SK-N-SH treated with all-trans-retinoic acid at 6 μM for 48 hours (cell line): ENCODE results near the gene ADGRD2.

ENCODE experiments used
- ATAC-seq: fragments of 200-7000 bp; cut with Tn5 transposase; 3 replicates; pipeline ENCODE4 v1.9.1; 2020; ENCODE audit warnings: mild to moderate bottlenecking, moderate library complexity
- ARNTL ChIP-seq: fragments of 450-650 bp; formaldehyde crosslinking; IDR thresholded peaks from 2 replicates; pipeline ENCODE4 v1.5.0; 2020; ENCODE audit warnings: low read depth, mild to moderate bottlenecking, moderate library complexity, borderline replicate concordance
- CSDC2 ChIP-seq: fragments of 250-450 bp; sonication (Bioruptor Pico); IDR thresholded peaks from 2 replicates; pipeline ENCODE4 v1.5.0; 2020; ENCODE audit warnings: mild to moderate bottlenecking, moderate library complexity
- ESRRG ChIP-seq: fragments of 250-450 bp; sonication (Bioruptor Pico); IDR thresholded peaks from 2 replicates; pipeline ENCODE4 v1.6.1; 2021; ENCODE audit warnings: mild to moderate bottlenecking
- GLIS3 ChIP-seq: fragments of 250-450 bp; sonication (Bioruptor Pico); IDR thresholded peaks from 2 replicates; pipeline ENCODE4 v1.5.0; 2020; ENCODE audit warnings: mild to moderate bottlenecking, moderate library complexity
- ISL1 ChIP-seq: fragments of 250-450 bp; sonication (Bioruptor Pico); IDR thresholded peaks from 2 replicates; pipeline ENCODE4 v2.1.2; 2022; ENCODE audit warnings: mild to moderate bottlenecking, moderate library complexity
- OSR1 ChIP-seq: fragments of 250-450 bp; sonication (Bioruptor Pico); IDR thresholded peaks from 2 replicates; pipeline ENCODE4 v1.8.0; 2022; ENCODE audit warnings: moderate library complexity, mild to moderate bottlenecking, inconsistent platforms
- PPARA ChIP-seq: fragments of 250-450 bp; sonication (Bioruptor Pico); IDR thresholded peaks from 2 replicates; pipeline ENCODE4 v1.5.0; 2020; ENCODE audit warnings: mild to moderate bottlenecking, borderline replicate concordance
- SNAI2 ChIP-seq: fragments of 250-450 bp; sonication (Bioruptor Pico); IDR thresholded peaks from 2 replicates; pipeline ENCODE4 v1.5.0; 2020; ENCODE audit warnings: mild to moderate bottlenecking, moderate library complexity
- TCF4 ChIP-seq: fragments of 250-450 bp; sonication (Bioruptor Pico); IDR thresholded peaks from 2 replicates; pipeline ENCODE4 v1.8.0; 2021; ENCODE audit warnings: mild to moderate bottlenecking, moderate library complexity, borderline replicate concordance
- ZC3H10 ChIP-seq: fragments of 250-450 bp; sonication (Bioruptor Pico); IDR thresholded peaks from 2 replicates; pipeline ENCODE4 v1.5.1; 2021; ENCODE audit warnings: mild to moderate bottlenecking, moderate library complexity
- ZFP3 ChIP-seq: fragments of 250-450 bp; sonication (Bioruptor Pico); IDR thresholded peaks from 2 replicates; pipeline ENCODE4 v1.5.0; 2020; ENCODE audit warnings: mild to moderate bottlenecking, moderate library complexity
- ZFP30 ChIP-seq: fragments of 450-650 bp; formaldehyde crosslinking; IDR thresholded peaks from 2 replicates; pipeline ENCODE4 v1.5.0; 2022; ENCODE audit warnings: mild to moderate bottlenecking, moderate library complexity
- ZNF565 ChIP-seq: fragments of 450-650 bp; formaldehyde crosslinking; conservative IDR thresholded peaks from 2 replicates; pipeline ENCODE4 v1.5.0; 2020; ENCODE audit warnings: low read depth, mild to moderate bottlenecking, moderate library complexity
- ZNF70 ChIP-seq: fragments of 450-650 bp; formaldehyde crosslinking; IDR thresholded peaks from 2 replicates; pipeline ENCODE4 v1.5.0; 2020; ENCODE audit warnings: mild to moderate bottlenecking, moderate library complexity
- ZNF8 ChIP-seq: fragments of 450-650 bp; formaldehyde crosslinking; IDR thresholded peaks from 2 replicates; pipeline ENCODE4 v1.5.0; 2020; ENCODE audit warnings: mild to moderate bottlenecking, moderate library complexity
- TF ChIP-seq, protein P1 (sequence below): fragments of 250-450 bp; sonication (Bioruptor Pico); IDR thresholded peaks from 2 replicates; pipeline ENCODE4 v1.8.0; 2020; ENCODE audit warnings: mild to moderate bottlenecking, moderate library complexity, borderline replicate concordance
- TF ChIP-seq, protein P2 (sequence below): fragments of 250-450 bp; sonication (Bioruptor Pico); IDR thresholded peaks from 2 replicates; pipeline ENCODE4 v1.8.0; 2021; ENCODE audit warnings: low read depth, mild to moderate bottlenecking, moderate library complexity, borderline replicate concordance
- TF ChIP-seq, protein P3 (sequence below): fragments of 250-450 bp; sonication (Bioruptor Pico); IDR thresholded peaks from 2 replicates; pipeline ENCODE4 v1.5.0; 2020; ENCODE audit warnings: mild to moderate bottlenecking, moderate library complexity
- TF ChIP-seq, protein P4 (sequence below): fragments of 250-450 bp; sonication (Bioruptor Pico); IDR thresholded peaks from 2 replicates; pipeline ENCODE4 v1.5.1; 2021; ENCODE audit warnings: mild to moderate bottlenecking, moderate library complexity

Gene ADGRD2

DNA sequence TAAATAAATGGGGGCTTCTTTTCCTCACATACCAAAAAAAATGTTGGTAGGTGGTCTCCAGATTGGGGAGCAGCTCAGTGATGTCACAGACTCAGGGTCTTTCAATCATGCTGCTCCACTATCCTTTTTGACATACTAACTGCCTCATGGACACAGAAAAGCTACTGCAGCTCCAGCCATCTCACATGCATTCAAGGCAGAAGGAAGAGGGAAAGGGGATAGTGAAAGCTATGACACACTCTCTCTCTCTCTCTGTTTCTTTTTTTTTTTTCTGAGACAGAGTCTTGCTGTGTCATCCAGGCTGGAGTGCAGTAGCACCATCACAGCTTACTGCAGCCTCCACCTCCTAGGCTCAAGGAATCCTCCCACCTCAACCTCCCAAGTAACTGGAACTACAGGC is 7.9 kb upstream of the ADGRD2 start (continued):
- TF ChIP-seq, protein P1, sequence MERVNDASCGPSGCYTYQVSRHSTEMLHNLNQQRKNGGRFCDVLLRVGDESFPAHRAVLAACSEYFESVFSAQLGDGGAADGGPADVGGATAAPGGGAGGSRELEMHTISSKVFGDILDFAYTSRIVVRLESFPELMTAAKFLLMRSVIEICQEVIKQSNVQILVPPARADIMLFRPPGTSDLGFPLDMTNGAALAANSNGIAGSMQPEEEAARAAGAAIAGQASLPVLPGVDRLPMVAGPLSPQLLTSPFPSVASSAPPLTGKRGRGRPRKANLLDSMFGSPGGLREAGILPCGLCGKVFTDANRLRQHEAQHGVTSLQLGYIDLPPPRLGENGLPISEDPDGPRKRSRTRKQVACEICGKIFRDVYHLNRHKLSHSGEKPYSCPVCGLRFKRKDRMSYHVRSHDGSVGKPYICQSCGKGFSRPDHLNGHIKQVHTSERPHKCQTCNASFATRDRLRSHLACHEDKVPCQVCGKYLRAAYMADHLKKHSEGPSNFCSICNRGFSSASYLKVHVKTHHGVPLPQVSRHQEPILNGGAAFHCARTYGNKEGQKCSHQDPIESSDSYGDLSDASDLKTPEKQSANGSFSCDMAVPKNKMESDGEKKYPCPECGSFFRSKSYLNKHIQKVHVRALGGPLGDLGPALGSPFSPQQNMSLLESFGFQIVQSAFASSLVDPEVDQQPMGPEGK (CRISPR knock-in tag): no peak

DNA sequence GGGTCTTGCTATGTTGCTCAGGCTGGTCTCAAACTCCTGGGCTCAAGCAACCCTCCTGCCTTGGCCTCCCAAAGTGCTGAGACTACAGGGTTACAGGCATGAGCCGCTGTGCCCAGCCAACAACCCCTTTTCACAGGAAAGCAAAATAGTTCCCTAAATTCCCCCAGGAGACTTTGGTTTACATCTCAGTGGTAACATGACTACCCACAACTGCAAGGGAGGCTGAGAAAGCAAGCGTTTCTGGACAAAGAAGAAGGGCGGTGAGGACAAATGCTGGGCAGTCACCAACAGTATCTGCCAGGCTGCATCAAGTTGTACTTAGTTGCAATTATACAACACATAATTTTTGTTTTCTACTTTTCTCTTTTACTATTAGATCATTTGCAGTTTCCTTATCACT is 7.4 kb upstream of the ADGRD2 start:
- no peak for TF ChIP-seq ZC3H10 (CRISPR knock-in tag)
- TF ChIP-seq, protein P1 (CRISPR knock-in tag): no peak
- TF ChIP-seq ESRRG (CRISPR knock-in tag): no peak
- no peak for TF ChIP-seq ISL1 (CRISPR knock-in tag)
- no peak for TF ChIP-seq GLIS3 (CRISPR knock-in tag)
- no peak for ATAC-seq

DNA sequence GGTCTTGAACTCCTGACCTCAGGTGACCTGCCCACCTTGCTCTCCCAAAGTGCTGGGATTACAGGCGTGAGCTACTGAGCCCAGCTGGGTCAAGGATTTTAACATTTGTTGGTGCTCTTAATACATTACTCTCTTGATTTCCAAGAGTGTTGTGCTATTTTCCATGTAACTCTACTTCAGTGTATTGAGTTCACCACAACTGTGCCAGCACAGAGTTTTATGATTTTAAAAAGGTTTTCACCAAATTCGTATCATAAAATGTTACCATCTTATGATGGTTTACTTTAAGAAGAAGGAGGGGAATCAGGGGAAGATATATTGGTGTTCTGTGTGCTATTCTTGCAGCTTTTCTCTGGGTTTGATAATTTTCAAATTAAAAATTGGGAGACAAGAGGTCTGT is 6.6 kb upstream of the ADGRD2 start:
- no peak for TF ChIP-seq ZNF565 (CRISPR knock-in tag)
- TF ChIP-seq, protein P2, sequence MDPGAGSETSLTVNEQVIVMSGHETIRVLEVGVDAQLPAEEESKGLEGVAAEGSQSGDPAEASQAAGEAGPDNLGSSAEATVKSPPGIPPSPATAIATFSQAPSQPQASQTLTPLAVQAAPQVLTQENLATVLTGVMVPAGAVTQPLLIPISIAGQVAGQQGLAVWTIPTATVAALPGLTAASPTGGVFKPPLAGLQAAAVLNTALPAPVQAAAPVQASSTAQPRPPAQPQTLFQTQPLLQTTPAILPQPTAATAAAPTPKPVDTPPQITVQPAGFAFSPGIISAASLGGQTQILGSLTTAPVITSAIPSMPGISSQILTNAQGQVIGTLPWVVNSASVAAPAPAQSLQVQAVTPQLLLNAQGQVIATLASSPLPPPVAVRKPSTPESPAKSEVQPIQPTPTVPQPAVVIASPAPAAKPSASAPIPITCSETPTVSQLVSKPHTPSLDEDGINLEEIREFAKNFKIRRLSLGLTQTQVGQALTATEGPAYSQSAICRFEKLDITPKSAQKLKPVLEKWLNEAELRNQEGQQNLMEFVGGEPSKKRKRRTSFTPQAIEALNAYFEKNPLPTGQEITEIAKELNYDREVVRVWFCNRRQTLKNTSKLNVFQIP (CRISPR knock-in tag): no peak
- TF ChIP-seq ZFP3 (CRISPR knock-in tag): no peak
- no peak for TF ChIP-seq OSR1 (CRISPR knock-in tag)
- no peak for TF ChIP-seq CSDC2 (CRISPR knock-in tag)
- TF ChIP-seq PPARA (CRISPR knock-in tag): no peak
- TF ChIP-seq ZNF8 (CRISPR knock-in tag): no peak
- no peak for TF ChIP-seq TCF4 (CRISPR knock-in tag)
- no peak for ATAC-seq

DNA sequence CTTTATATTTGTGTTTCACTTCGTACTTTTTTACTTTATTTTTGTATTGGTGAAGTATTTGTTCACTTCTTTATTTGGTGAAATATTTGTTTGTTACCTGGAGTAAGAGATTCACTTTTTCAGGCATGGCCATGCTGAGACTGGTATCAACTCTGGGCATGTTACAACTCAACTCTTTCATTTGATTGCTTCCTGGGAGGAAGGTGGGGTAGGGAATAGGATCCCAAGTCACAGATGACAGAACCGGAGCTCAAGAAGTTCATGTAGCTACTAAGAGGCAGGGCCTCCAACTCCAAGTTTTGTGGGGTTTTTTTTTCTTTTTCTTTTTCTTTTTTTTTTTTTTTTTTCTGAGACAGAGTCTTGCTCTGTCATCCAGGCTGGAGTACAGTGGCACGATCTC is 6.1 kb upstream of the ADGRD2 start:
- TF ChIP-seq ZNF8 (CRISPR knock-in tag): no peak
- TF ChIP-seq, protein P3, sequence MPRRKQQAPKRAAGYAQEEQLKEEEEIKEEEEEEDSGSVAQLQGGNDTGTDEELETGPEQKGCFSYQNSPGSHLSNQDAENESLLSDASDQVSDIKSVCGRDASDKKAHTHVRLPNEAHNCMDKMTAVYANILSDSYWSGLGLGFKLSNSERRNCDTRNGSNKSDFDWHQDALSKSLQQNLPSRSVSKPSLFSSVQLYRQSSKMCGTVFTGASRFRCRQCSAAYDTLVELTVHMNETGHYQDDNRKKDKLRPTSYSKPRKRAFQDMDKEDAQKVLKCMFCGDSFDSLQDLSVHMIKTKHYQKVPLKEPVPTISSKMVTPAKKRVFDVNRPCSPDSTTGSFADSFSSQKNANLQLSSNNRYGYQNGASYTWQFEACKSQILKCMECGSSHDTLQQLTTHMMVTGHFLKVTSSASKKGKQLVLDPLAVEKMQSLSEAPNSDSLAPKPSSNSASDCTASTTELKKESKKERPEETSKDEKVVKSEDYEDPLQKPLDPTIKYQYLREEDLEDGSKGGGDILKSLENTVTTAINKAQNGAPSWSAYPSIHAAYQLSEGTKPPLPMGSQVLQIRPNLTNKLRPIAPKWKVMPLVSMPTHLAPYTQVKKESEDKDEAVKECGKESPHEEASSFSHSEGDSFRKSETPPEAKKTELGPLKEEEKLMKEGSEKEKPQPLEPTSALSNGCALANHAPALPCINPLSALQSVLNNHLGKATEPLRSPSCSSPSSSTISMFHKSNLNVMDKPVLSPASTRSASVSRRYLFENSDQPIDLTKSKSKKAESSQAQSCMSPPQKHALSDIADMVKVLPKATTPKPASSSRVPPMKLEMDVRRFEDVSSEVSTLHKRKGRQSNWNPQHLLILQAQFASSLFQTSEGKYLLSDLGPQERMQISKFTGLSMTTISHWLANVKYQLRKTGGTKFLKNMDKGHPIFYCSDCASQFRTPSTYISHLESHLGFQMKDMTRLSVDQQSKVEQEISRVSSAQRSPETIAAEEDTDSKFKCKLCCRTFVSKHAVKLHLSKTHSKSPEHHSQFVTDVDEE (CRISPR knock-in tag): no peak
- TF ChIP-seq ZNF70 (CRISPR knock-in tag): no peak
- TF ChIP-seq SNAI2: no peak
- TF ChIP-seq, protein P1 (CRISPR knock-in tag): no peak
- TF ChIP-seq GLIS3 (CRISPR knock-in tag): no peak
- no peak for TF ChIP-seq ZFP30 (CRISPR knock-in tag)
- TF ChIP-seq, protein P4, sequence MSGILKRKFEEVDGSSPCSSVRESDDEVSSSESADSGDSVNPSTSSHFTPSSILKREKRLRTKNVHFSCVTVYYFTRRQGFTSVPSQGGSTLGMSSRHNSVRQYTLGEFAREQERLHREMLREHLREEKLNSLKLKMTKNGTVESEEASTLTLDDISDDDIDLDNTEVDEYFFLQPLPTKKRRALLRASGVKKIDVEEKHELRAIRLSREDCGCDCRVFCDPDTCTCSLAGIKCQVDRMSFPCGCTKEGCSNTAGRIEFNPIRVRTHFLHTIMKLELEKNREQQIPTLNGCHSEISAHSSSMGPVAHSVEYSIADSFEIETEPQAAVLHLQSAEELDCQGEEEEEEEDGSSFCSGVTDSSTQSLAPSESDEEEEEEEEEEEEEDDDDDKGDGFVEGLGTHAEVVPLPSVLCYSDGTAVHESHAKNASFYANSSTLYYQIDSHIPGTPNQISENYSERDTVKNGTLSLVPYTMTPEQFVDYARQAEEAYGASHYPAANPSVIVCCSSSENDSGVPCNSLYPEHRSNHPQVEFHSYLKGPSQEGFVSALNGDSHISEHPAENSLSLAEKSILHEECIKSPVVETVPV (CRISPR knock-in tag): no peak
- no peak for TF ChIP-seq ISL1 (CRISPR knock-in tag)
- TF ChIP-seq ARNTL (CRISPR knock-in tag): no peak
- TF ChIP-seq ESRRG (CRISPR knock-in tag): no peak
- ATAC-seq: no peak
